HL-60 (cell line): Measurements from ENCODE around the gene OR1S1.

Experiments used
- POLR2AphosphoS5 ChIP-seq: IDR thresholded peaks from 2 replicates; pipeline ENCODE4 v1.6.1; 2012; ENCODE audit warnings: low read depth
- SPI1 ChIP-seq: IDR thresholded peaks from 2 replicates; pipeline ENCODE4 v1.6.1; 2012; ENCODE audit warnings: low read depth, mild to moderate bottlenecking, borderline replicate concordance
- TF ChIP-seq, protein P1 (sequence below): IDR thresholded peaks from one replicate; pipeline ENCODE4 v1.5.1; 2011; ENCODE audit warnings: low read length, control low read depth, inconsistent platforms; ENCODE audit not compliant: insufficient read depth
- TF ChIP-seq, protein P2 (sequence below): IDR thresholded peaks from 2 replicates; pipeline ENCODE4 v1.6.1; 2012; ENCODE audit warnings: low read depth; ENCODE audit not compliant: insufficient replicate concordance

DNA sequence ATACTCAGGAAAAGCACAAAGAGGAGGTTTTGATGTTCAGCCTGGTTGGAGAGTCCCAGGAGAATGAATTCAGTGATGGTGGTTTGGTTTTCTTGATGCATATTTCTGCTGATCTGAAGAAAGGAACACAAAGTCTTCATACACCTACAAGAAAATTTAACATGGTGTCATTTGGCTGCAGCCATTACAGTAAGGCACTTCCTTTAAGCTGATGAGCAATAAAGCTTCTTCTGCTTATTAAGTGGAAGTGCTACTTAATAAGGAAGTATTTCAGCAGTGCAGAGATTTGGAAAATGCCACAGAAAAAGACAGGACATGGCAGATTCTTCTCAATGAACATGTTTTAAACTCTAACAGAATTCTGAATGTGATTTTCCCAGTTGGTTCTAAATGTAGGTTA lies 8.5 kb upstream of the OR1S1 start, which contains the start of gene OR1S2:
- TF ChIP-seq, protein P1, sequence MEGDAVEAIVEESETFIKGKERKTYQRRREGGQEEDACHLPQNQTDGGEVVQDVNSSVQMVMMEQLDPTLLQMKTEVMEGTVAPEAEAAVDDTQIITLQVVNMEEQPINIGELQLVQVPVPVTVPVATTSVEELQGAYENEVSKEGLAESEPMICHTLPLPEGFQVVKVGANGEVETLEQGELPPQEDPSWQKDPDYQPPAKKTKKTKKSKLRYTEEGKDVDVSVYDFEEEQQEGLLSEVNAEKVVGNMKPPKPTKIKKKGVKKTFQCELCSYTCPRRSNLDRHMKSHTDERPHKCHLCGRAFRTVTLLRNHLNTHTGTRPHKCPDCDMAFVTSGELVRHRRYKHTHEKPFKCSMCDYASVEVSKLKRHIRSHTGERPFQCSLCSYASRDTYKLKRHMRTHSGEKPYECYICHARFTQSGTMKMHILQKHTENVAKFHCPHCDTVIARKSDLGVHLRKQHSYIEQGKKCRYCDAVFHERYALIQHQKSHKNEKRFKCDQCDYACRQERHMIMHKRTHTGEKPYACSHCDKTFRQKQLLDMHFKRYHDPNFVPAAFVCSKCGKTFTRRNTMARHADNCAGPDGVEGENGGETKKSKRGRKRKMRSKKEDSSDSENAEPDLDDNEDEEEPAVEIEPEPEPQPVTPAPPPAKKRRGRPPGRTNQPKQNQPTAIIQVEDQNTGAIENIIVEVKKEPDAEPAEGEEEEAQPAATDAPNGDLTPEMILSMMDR = no peak
- no peak for TF ChIP-seq POLR2AphosphoS5
- no peak for TF ChIP-seq SPI1
- TF ChIP-seq, protein P2, sequence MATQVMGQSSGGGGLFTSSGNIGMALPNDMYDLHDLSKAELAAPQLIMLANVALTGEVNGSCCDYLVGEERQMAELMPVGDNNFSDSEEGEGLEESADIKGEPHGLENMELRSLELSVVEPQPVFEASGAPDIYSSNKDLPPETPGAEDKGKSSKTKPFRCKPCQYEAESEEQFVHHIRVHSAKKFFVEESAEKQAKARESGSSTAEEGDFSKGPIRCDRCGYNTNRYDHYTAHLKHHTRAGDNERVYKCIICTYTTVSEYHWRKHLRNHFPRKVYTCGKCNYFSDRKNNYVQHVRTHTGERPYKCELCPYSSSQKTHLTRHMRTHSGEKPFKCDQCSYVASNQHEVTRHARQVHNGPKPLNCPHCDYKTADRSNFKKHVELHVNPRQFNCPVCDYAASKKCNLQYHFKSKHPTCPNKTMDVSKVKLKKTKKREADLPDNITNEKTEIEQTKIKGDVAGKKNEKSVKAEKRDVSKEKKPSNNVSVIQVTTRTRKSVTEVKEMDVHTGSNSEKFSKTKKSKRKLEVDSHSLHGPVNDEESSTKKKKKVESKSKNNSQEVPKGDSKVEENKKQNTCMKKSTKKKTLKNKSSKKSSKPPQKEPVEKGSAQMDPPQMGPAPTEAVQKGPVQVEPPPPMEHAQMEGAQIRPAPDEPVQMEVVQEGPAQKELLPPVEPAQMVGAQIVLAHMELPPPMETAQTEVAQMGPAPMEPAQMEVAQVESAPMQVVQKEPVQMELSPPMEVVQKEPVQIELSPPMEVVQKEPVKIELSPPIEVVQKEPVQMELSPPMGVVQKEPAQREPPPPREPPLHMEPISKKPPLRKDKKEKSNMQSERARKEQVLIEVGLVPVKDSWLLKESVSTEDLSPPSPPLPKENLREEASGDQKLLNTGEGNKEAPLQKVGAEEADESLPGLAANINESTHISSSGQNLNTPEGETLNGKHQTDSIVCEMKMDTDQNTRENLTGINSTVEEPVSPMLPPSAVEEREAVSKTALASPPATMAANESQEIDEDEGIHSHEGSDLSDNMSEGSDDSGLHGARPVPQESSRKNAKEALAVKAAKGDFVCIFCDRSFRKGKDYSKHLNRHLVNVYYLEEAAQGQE = no peak
